Tibial artery (tissue), 4 donors: ENCODE measurements around the gene RXRA.

Experiments
- DNase-seq, 2 donors: peaks; one replicate each; pipeline ENCODE4 v3.0.0-alpha.2; 2019
- H3K27ac ChIP-seq, 2 donors: fragments of 200-600 bp; sonication (generic) in 1 of 2; 1 replicate in 1 of 2; 2 replicates in 1 of 2; pipeline ENCODE4 v1.5.1; 2018 to 2019; ENCODE audit warnings: mild to moderate bottlenecking in 1 of 2
- H3K27me3 ChIP-seq, 2 donors: fragments of 200-600 bp; sonication (generic) in 1 of 2; one replicate each; pipeline versions ENCODE4 v1.5.1 to v1.6.0; 2016 to 2019
- H3K36me3 ChIP-seq, 3 donors: fragments of 200-600 bp; sonication (generic) in 2 of 3; one replicate each; pipeline ENCODE4 v1.5.1; 2016 to 2019; ENCODE audit warnings: mild to moderate bottlenecking in 2 of 3
- H3K4me1 ChIP-seq, 4 donors: fragments of 200-600 bp; sonication (generic) in 2 of 4; 1 replicate in 3 of 4; 2 replicates in 1 of 4; pipeline ENCODE4 v1.5.1; 2016 to 2019
- H3K4me3 ChIP-seq, 2 donors: fragments of 200-600 bp; sonication (generic) in 1 of 2; 1 replicate in 1 of 2; 2 replicates in 1 of 2; pipeline ENCODE4 v1.5.1; 2018 to 2019; ENCODE audit warnings: mild to moderate bottlenecking in 2 of 2
- H3K9me3 ChIP-seq, 3 donors: fragments of 200-600 bp; sonication (generic) in 1 of 3; one replicate each; pipeline ENCODE4 v1.5.1; 2016 to 2019
- intact Hi-C: fragments of 100-400 bp; cut with DNase I; formaldehyde crosslinking; loops from one replicate; pipeline ENCODE4 v1.15.0; 2023; ENCODE audit warnings: low total_unique reads
- TF ChIP-seq, protein P1 (sequence below), 2 experiments: fragments of 200-600 bp in 1 of 2; fragments of 450-650 bp in 1 of 2; IDR thresholded peaks; one replicate each; pipeline ENCODE4 v1.5.1; 2017 to 2019; ENCODE audit warnings: antibody characterized with exemption in 2 of 2, mild to moderate bottlenecking in 1 of 2, moderate library complexity in 1 of 2

The RXRA gene

GRCh38 chr9:134348404-134349155 is 22.3 kb downstream of the RXRA start:
- H3K27me3 ChIP-seq, result no peaks in the 10 kb centered on the region
- H3K36me3 ChIP-seq, result no peaks in the 10 kb centered on the region
- no peak for DNase-seq
- H3K9me3 ChIP-seq, result no peaks in the 10 kb centered on the region
- H3K4me1 ChIP-seq, result peaks cover 0 to 98% (median 72%) of the 10 kb centered on the region in 4 donors
- no peak overlapping the region for H3K27ac ChIP-seq
- intact Hi-C loops, result no loop called here
- TF ChIP-seq, protein P1, sequence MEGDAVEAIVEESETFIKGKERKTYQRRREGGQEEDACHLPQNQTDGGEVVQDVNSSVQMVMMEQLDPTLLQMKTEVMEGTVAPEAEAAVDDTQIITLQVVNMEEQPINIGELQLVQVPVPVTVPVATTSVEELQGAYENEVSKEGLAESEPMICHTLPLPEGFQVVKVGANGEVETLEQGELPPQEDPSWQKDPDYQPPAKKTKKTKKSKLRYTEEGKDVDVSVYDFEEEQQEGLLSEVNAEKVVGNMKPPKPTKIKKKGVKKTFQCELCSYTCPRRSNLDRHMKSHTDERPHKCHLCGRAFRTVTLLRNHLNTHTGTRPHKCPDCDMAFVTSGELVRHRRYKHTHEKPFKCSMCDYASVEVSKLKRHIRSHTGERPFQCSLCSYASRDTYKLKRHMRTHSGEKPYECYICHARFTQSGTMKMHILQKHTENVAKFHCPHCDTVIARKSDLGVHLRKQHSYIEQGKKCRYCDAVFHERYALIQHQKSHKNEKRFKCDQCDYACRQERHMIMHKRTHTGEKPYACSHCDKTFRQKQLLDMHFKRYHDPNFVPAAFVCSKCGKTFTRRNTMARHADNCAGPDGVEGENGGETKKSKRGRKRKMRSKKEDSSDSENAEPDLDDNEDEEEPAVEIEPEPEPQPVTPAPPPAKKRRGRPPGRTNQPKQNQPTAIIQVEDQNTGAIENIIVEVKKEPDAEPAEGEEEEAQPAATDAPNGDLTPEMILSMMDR (IDR thresholded peaks at IDR 0.05), result no peak
- H3K4me3 ChIP-seq, result no peak overlapping the region

DNA sequence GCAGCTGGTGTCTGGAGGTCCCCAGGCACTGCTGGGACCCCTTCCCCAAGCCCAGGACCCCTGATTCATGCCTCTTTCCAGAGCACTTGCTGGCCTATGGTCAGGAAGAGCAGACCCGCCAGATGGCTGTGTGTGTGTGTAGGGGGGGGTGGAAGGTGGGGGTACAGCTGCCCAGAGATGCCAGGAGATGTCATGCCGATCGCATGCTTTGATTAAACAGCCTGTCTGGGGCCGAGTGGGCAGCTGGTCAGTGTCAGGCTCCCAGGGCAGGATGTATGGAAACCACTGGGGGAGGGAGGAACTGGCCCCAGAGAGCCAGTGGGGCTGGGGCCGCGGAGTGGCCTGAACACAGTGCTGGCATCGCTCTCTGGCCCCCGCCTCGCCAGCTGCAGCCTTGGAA is 23.7 kb downstream of the RXRA start:
- H3K27ac ChIP-seq, result no peak overlapping the region
- DNase-seq, result no peak
- H3K27me3 ChIP-seq, result no peaks in the 10 kb centered on the region
- H3K4me3 ChIP-seq, result no peak overlapping the region
- peaks cover 0 to 98% (median 66%) of the 10 kb centered on the region in 4 donors for H3K4me1 ChIP-seq
- no peaks in the 10 kb centered on the region for H3K36me3 ChIP-seq
- TF ChIP-seq, protein P1 (IDR thresholded peaks at IDR 0.05), result no peak
- H3K9me3 ChIP-seq, result no peaks in the 10 kb centered on the region
- intact Hi-C loops, result no loop called here

DNA sequence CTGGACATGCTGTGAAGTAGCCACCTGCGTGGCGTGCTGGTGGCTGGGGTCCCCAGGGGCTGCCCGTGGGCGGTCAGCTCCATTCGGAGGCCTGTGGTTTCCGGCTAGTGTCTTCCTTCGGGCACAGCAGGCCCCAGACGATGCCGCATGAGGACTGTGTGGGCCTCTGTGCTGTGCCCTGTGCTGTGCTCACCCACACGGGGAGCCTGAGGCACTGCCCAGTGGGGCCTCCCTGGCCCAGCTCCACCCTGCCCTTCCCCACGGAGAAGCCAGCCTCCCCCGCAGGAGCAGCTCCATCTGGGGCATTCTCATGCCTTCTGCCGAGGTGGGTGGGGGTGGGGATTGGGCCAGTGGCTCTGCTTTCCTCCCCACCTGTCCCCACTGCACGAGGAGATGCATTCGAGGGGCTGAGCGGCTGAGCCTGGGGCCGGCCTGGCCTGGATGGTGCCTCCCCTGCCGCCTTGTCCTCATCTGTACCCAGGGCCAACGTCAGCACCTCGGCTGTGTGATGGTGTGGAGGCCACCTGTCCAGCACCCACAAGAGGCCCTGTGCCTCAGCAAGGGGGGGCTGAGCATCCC is 24.2 kb downstream of the RXRA start:
- DNase-seq, result no peak
- Histone ChIP-seq H3K4me3 (no peak overlapping the region), H3K36me3 (no peaks in the 10 kb centered on the region), H3K27me3 (no peaks in the 10 kb centered on the region), H3K9me3 (no peaks in the 10 kb centered on the region), H3K27ac (no peak overlapping the region), H3K4me1 (peaks cover 0 to 98% (median 61%) of the 10 kb centered on the region in 4 donors)
- intact Hi-C loops, result no loop called here
- TF ChIP-seq, protein P1 (IDR thresholded peaks at IDR 0.05), result no peak

DNA sequence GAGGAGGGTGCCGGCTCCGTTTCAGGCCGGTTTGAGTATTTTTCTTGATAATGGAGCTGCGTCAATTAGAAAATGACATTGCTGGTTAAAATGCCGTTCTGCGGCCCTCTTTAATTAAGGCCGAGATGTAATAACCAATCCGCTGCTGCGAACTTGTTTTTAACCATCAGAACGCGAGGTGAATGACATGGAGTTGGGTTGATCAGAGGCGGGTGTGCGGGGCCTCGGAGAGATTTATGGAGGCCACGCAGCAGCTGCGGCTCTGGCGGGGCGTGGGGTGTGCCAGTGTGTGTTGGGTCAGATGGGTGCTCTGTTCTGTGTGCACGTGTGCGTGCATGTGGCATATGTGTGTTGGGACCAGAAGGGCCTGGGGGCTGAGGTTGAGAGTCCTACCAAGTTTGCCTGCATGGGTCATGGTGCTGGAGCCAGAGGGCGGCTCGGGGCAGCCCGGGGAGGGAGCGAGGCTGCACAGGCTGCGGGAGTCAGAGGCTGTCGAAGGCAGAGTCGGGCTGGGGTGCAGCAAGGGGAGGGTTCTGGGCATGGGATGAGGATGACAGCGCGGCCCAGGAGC is 25.4 kb downstream of the RXRA start:
- Histone ChIP-seq H3K4me1 (peaks cover 0 to 100% (median 59%) of the 10 kb centered on the region in 4 donors), H3K36me3 (no peaks in the 10 kb centered on the region), H3K4me3 (no peak overlapping the region), H3K27me3 (no peaks in the 10 kb centered on the region), H3K27ac (no peak overlapping the region), H3K9me3 (no peaks in the 10 kb centered on the region)
- intact Hi-C loops, result no loop called here
- no peak for DNase-seq
- TF ChIP-seq, protein P1 (IDR thresholded peaks at IDR 0.05), result no peak

DNA sequence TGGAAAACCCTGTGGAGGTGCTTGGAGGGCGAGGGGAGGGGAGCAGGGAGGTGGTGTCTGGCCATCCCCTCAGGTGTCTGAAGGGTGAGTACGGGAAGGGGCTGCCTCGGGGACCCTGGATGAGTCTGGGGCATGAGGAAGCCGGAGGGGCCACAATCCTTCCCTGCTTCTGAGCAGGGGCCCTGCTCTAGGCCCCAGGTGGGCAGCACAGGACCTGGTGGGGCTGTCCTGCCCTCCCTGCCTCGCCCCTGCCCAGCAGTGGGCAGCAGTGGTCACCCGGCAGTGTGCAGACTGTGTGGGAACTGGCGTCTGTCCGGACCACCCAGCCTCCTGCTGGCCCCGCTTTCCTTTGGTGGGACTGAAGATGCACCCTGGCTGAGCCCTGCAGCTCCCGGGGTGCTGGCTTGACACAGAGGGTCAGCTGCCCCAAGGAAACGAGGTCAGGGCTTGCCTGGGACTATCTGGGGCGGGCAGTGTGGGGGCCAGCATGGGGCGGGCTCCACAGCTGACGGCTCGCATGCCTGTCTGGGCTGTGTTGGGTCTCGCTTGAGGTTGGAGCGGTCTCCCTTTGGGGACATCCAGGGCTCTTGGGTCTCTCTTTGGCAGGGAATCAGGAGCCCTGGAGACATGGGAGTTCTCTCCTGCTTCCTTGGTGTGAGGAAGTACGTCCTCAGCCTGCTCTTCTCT is 26.1 kb downstream of the RXRA start:
- no peak overlapping the region for H3K27ac ChIP-seq
- no peaks in the 10 kb centered on the region for H3K36me3 ChIP-seq
- peaks cover 0 to 100% (median 59%) of the 10 kb centered on the region in 4 donors for H3K4me1 ChIP-seq
- no peaks in the 10 kb centered on the region for H3K9me3 ChIP-seq
- H3K4me3 ChIP-seq, result no peak overlapping the region
- H3K27me3 ChIP-seq, result no peaks in the 10 kb centered on the region
- intact Hi-C loops, result no loop called here
- DNase-seq, result no peak
- TF ChIP-seq, protein P1 (IDR thresholded peaks at IDR 0.05), result no peak
